A549 (cell line): ENCODE data around the gene FRZB. TPM values are rescaled to one million over a fixed set of nuclear protein-coding genes. Genes with fewer than 3 reads are reported as not detected.

Experiments
- ATAC-seq, 2 experiments: fragments of 200-7000 bp in 1 of 2; fragments of >200 bp in 1 of 2; cut with Nextera tagmentation in 1 of 2; cut with Tn5 transposase in 1 of 2; 3 replicates each; pipeline versions ENCODE4 v1.8.0 to v1.9.1; 2018 to 2020; ENCODE audit warnings: mild to moderate bottlenecking in 1 of 2, moderate library complexity in 1 of 2
- CTCF ChIA-PET: fragments of 300-600 bp; sonication (Branson Sonifier 250); formaldehyde crosslinking; extraction: SDS; loops from one replicate; lab custom pipeline; 2021; ENCODE audit warnings: antibody characterized with exemption, inconsistent platforms; lab: Yijun Ruan, JAX
- POLR2A ChIA-PET: fragments of 350-600 bp; formaldehyde crosslinking; extraction: SDS; loops from one replicate; lab custom pipeline; 2021; ENCODE audit warnings: antibody characterized with exemption, inconsistent platforms; lab: Yijun Ruan, JAX
- DNase-seq, 2 experiments: peaks; one replicate each; pipeline versions ENCODE4 v3.0.0 to v3.0.0-alpha.2; 2011 to 2016; ENCODE audit warnings: low read depth in 1 of 2, low spot score in 1 of 2
- FAIRE-seq: peaks from 2 replicates; lab custom pipeline; 2011; peaks lifted over from hg19 to GRCh38; lab: Jason Lieb, UNC
- H3K27ac ChIP-seq, 2 experiments: fragments of >200 bp; sonication (Bioruptor Twin); formaldehyde crosslinking; 3 replicates each; pipeline ENCODE4 v1.5.1; 2016 to 2017
- H3K4me1 ChIP-seq: fragments of >200 bp; sonication (Bioruptor Twin); formaldehyde crosslinking; 3 replicates; pipeline ENCODE4 v1.6.1; 2016
- H3K4me2 ChIP-seq: fragments of >200 bp; sonication (Bioruptor Twin); formaldehyde crosslinking; 3 replicates; pipeline ENCODE4 v1.6.1; 2016
- H3K4me3 ChIP-seq: fragments of >200 bp; sonication (Bioruptor Twin); formaldehyde crosslinking; 3 replicates; pipeline ENCODE4 v1.5.1; 2016
- H3K9me3 ChIP-seq: fragments of >200 bp; sonication (Bioruptor Twin); formaldehyde crosslinking; 3 replicates; pipeline ENCODE4 v1.6.1; 2016
- CBX2 ChIP-seq: fragments of 200-600 bp; sonication (generic); IDR thresholded peaks from 2 replicates; pipeline ENCODE4 v1.6.1; 2016; ENCODE audit warnings: low read depth, mild to moderate bottlenecking, borderline replicate concordance
- CEBPB ChIP-seq, 2 experiments: fragments of >200 bp in 1 of 2; sonication (Bioruptor Twin) in 1 of 2; formaldehyde crosslinking in 1 of 2; IDR thresholded peaks; 2 replicates each; pipeline ENCODE4 v1.6.1; 2012 to 2016
- EHF ChIP-seq: fragments of 250-450 bp; sonication (Bioruptor Pico); IDR thresholded peaks from 2 replicates; pipeline ENCODE4 v1.5.0; 2020; ENCODE audit warnings: mild to moderate bottlenecking
- EHMT2 ChIP-seq: fragments of 200-600 bp; sonication (generic); IDR thresholded peaks from 2 replicates; pipeline ENCODE4 v1.6.1; 2016; ENCODE audit warnings: antibody characterized with exemption, low read depth, mild to moderate bottlenecking, moderate library complexity
- EP300 ChIP-seq, 2 experiments: fragments of >200 bp; sonication (Bioruptor Twin); formaldehyde crosslinking; IDR thresholded peaks; 2 replicates in 1 of 2; 3 replicates in 1 of 2; pipeline ENCODE4 v1.6.1; 2016 to 2017
- GATA3 ChIP-seq: IDR thresholded peaks from 2 replicates; pipeline ENCODE4 v1.6.1; 2012; ENCODE audit warnings: borderline replicate concordance
- HOXA7 ChIP-seq: fragments of 250-450 bp; sonication (Bioruptor Pico); IDR thresholded peaks from 2 replicates; pipeline ENCODE4 v1.5.0; 2020; ENCODE audit warnings: mild to moderate bottlenecking, moderate library complexity
- HOXB13 ChIP-seq: fragments of 250-450 bp; sonication (Bioruptor Pico); IDR thresholded peaks from 2 replicates; pipeline ENCODE4 v1.5.0; 2020; ENCODE audit warnings: low read depth, mild to moderate bottlenecking, moderate library complexity
- HOXB5 ChIP-seq: fragments of 250-450 bp; sonication (Bioruptor Pico); IDR thresholded peaks from 2 replicates; pipeline ENCODE4 v1.5.0; 2020; ENCODE audit warnings: mild to moderate bottlenecking, moderate library complexity
- JUN ChIP-seq, 2 experiments: fragments of >200 bp; sonication (Bioruptor Twin); formaldehyde crosslinking; IDR thresholded peaks; 2 replicates in 1 of 2; 3 replicates in 1 of 2; pipeline ENCODE4 v1.6.1; 2016 to 2017
- KDM1A ChIP-seq: fragments of 200-600 bp; sonication (generic); IDR thresholded peaks from 2 replicates; pipeline ENCODE4 v1.6.1; 2016; ENCODE audit warnings: low read depth, mild to moderate bottlenecking
- MAFK ChIP-seq: fragments of 450-650 bp; IDR thresholded peaks from 2 replicates; pipeline ENCODE4 v1.6.1; 2014; ENCODE audit not compliant: partially characterized antibody
- MAZ ChIP-seq: fragments of 150-350 bp; IDR thresholded peaks from 2 replicates; pipeline ENCODE4 v1.6.1; 2014; ENCODE audit warnings: antibody characterized with exemption, low read depth, low read length, borderline replicate concordance
- NFE2L2 ChIP-seq: fragments of 150-350 bp; conservative IDR thresholded peaks from 2 replicates; pipeline ENCODE4 v1.6.1; 2014; ENCODE audit warnings: low read length
- PHF8 ChIP-seq: fragments of 200-600 bp; sonication (generic); IDR thresholded peaks from 2 replicates; pipeline ENCODE4 v1.6.1; 2016; ENCODE audit warnings: low read depth, mild to moderate bottlenecking, antibody characterized with exemption, moderate library complexity, borderline replicate concordance
- POLR2A ChIP-seq: IDR thresholded peaks from 2 replicates; pipeline ENCODE4 v1.6.1; 2012; ENCODE audit warnings: mild to moderate bottlenecking, low read length
- POLR2AphosphoS2 ChIP-seq: conservative IDR thresholded peaks from 2 replicates; pipeline ENCODE4 v1.6.1; 2012; ENCODE audit warnings: low read length, improper control_type of control experiment, inconsistent platforms
- RCOR1 ChIP-seq: fragments of 150-350 bp; IDR thresholded peaks from 2 replicates; pipeline ENCODE4 v1.6.1; 2014; ENCODE audit warnings: antibody characterized with exemption, low read length, low read depth
- RFX5 ChIP-seq: fragments of 450-650 bp; IDR thresholded peaks from 2 replicates; pipeline ENCODE4 v1.7.1; 2014; ENCODE audit warnings: antibody characterized with exemption, mild to moderate bottlenecking, moderate library complexity
- SMC3 ChIP-seq: fragments of >200 bp; sonication (Bioruptor Twin); formaldehyde crosslinking; IDR thresholded peaks from 3 replicates; pipeline ENCODE4 v1.6.1; 2018; ENCODE audit warnings: inconsistent platforms
- SREBF2 ChIP-seq: fragments of 450-650 bp; IDR thresholded peaks from 2 replicates; pipeline ENCODE4 v1.6.1; 2014; ENCODE audit warnings: mild to moderate bottlenecking, moderate library complexity
- TFCP2L1 ChIP-seq: fragments of 250-450 bp; sonication (Bioruptor Pico); IDR thresholded peaks from 2 replicates; pipeline ENCODE4 v1.5.0; 2021; ENCODE audit warnings: mild to moderate bottlenecking
- ZC3H11A ChIP-seq: fragments of 450-650 bp; IDR thresholded peaks from 2 replicates; pipeline ENCODE4 v1.6.1; 2014; ENCODE audit warnings: antibody characterized with exemption, mild to moderate bottlenecking
- ZFP36 ChIP-seq: fragments of 450-650 bp; IDR thresholded peaks from 2 replicates; pipeline ENCODE4 v1.6.1; 2014; ENCODE audit warnings: borderline replicate concordance; ENCODE audit not compliant: partially characterized antibody
- ZSCAN20 ChIP-seq: fragments of 250-450 bp; sonication (Bioruptor Pico); IDR thresholded peaks from 2 replicates; pipeline ENCODE4 v1.8.0; 2022; ENCODE audit warnings: mild to moderate bottlenecking, moderate library complexity
- WGBS: methylation state at CpG from one replicate; pipeline ENCODE4 v1.1.6; 2017; ENCODE audit errors: missing lambda C conversion rate; 5-methylcytosine and 5-hydroxymethylcytosine counted together
- polyA plus RNA-seq, 4 experiments: library from polyadenylated mRNA; depleted of rRNA in 3 of 4; stranded (reverse); fragments of >200 nt; fragmentation: RNase III in 1 of 4; extraction: RNeasy Plus Mini Kit Qiagen cat#74134 plus additional on column Dnase treatment in 1 of 4; gene quantifications; 2 replicates in 3 of 4; 3 replicates in 1 of 4; pipeline ENCODE4 v1.2.3, GENCODE V29; 2011 to 2017
- TF ChIP-seq, protein P1 (sequence below): fragments of >200 bp; sonication (Bioruptor Twin); formaldehyde crosslinking; IDR thresholded peaks from 2 replicates; pipeline ENCODE4 v1.6.1; 2016
- TF ChIP-seq, protein P2 (sequence below): fragments of 250-450 bp; sonication (Bioruptor Pico); IDR thresholded peaks from 2 replicates; pipeline ENCODE4 v1.5.0; 2020; ENCODE audit warnings: low read depth, mild to moderate bottlenecking, moderate library complexity
- TF ChIP-seq, protein P3 (sequence below): IDR thresholded peaks from 2 replicates; pipeline ENCODE4 v1.6.1; 2012; ENCODE audit warnings: low read depth, borderline replicate concordance
- TF ChIP-seq, protein P4 (sequence below): IDR thresholded peaks from 2 replicates; pipeline ENCODE4 v1.6.1; 2012

The FRZB gene
- polyA plus RNA-seq, 2 of the 4 experiments (the other 2 are of a cell fraction): 0.03 to 0.06 TPM

DNA sequence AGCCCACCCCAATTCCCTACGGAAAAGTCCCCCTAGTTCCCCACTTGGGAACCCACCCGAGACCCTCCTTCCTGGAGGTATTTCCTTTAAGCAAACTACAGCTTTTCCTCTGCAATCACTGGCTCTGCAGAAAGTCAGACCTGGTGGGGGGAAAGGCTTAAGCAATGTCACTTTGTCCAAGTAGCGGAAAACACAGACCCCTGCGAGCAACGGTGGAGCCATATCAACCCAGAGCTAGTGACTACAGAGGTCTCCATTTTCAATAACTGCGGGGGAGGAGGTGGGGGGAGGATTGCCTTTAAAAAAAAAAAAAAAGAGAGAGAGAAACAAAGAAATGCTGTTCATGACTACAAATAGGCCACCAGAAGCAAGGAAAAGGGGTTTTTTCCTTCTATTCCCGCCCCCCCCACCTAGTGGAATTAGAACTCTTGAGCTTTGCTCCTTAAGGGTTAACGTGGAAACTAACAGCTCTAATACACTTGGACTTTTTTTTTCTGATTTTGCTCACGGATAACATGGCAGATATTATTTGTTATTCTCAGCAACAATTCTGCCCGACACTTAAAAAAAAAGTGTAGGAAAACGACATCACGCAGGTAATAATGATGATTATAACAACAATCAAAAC is 1.1 kb upstream of the FRZB start:
- no peak for FAIRE-seq
- DNase-seq: no peak
- Histone ChIP-seq H3K4me2 (peak overlapping the region; percentile 81), H3K27ac (peak overlapping the region in 1 of 2 experiments; percentile 71; a peak in 3 of 6 replicates), H3K4me3 (peak overlapping the region; percentile 32; the same call in 2 of the 3 replicates), H3K4me1 (0 out of 3 replicates have a peak, but pooled peaks cover 4% of the 10 kb centered on the region), H3K9me3 (no peaks in the 10 kb centered on the region)
- CTCF ChIA-PET: interaction anchor here (0.7 to 1.0 kb wide), 4 partner anchors 12 to 202 kb away, joined by 3 to 4 read pairs (median 3); no protein-coding TSS in a partner anchor
- 65% methylated on average over 12 of the region's 12 CpGs for WGBS
- POLR2A ChIA-PET: interaction anchor here (0.7 kb wide), 1 partner anchor 27 kb away, joined by 3 read pairs; no protein-coding TSS in a partner anchor
- TF ChIP-seq KDM1A (no peak), EP300 (IDR thresholded peaks at IDR 0.05) (no peak), PHF8 (no peak), SREBF2 (no peak), HOXA7 (CRISPR knock-in tag) (no peak), POLR2AphosphoS2 (no peak), HOXB13 (CRISPR knock-in tag) (no peak), POLR2A (no peak)
- no peak for ATAC-seq

DNA sequence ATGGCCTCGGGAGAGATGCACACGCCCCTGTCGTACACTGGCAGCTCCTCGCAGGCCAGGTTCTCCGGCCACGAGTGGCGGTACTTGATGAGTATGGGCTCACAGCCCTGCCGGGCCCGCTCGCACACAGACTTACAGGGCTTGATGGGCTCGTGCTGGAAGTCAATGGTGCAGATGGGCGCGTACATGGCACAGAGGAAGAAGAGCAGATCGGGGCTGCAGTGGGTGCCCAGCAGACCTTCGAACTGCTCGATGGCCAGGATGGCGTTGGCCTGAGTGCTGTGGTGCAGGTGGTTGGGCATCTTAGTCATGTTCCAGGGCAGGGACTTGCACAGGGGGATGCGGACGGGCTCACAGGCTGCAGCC is 359 bp downstream of the FRZB start:
- TF ChIP-seq TFCP2L1 (no peak), EHMT2 (no peak), RCOR1 (no peak), KDM1A (no peak), EHF (CRISPR knock-in tag) (no peak), SMC3 (no peak), EP300 (IDR thresholded peaks at IDR 0.05) (no peak), RFX5 (no peak), GATA3 (no peak), ZSCAN20 (no peak), ZFP36 (no peak), HOXB5 (CRISPR knock-in tag) (no peak), ZC3H11A (no peak), CEBPB (IDR thresholded peaks at IDR 0.05) (no peak), CBX2 (no peak)
- TF ChIP-seq, protein P1, sequence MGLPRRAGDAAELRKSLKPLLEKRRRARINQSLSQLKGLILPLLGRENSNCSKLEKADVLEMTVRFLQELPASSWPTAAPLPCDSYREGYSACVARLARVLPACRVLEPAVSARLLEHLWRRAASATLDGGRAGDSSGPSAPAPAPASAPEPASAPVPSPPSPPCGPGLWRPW: no peak
- TF ChIP-seq, protein P2, sequence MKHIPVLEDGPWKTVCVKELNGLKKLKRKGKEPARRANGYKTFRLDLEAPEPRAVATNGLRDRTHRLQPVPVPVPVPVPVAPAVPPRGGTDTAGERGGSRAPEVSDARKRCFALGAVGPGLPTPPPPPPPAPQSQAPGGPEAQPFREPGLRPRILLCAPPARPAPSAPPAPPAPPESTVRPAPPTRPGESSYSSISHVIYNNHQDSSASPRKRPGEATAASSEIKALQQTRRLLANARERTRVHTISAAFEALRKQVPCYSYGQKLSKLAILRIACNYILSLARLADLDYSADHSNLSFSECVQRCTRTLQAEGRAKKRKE (CRISPR knock-in tag): no peak
- ATAC-seq: peak; percentile 22 to 25; a peak in 4 of 6 replicates
- DNase-seq: no peak
- CTCF ChIA-PET: no interaction called here
- H3K4me2 ChIP-seq: no peak overlapping the region
- no peaks in the 10 kb centered on the region for H3K9me3 ChIP-seq
- no peak for FAIRE-seq
- H3K4me3 ChIP-seq: no peak overlapping the region
- H3K4me1 ChIP-seq: 0 out of 3 replicates have a peak, but pooled peaks cover 4% of the 10 kb centered on the region
- no peak overlapping the region for H3K27ac ChIP-seq
- POLR2A ChIA-PET: no interaction called here
- WGBS: 90% methylated on average over 18 of the region's 19 CpGs

DNA sequence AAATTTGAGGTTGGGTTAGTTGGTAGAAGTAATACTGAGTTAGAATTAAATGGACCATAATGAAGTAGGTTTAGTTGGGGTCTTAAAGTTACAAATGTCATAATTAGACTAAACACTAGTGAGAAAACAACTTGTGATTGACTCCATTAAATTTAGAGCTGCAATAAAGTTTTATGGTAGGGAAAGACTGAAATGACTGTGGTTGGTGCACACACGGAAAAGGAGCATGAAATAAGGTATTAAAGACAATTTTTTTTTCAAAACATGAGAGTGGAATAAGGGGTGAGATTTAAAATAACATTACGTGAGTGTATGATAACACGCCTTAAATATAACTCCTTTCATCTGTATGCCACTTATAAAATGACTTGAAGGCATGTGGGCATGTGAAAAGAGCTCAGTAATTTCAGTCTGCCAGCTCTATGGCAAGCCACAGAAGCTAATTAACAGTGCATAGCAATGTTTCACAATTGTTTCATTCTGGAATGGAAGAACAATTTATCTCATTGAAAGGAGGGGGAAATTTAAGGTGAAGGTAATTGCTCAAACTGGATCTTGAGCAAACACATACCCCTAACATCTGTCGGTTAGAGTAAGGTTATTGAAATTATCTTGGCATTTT is 1.4 kb downstream of the FRZB start:
- H3K4me1 ChIP-seq: 0 out of 3 replicates have a peak, but pooled peaks cover 4% of the 10 kb centered on the region
- TF ChIP-seq HOXB5 (CRISPR knock-in tag) (no peak), HOXB13 (CRISPR knock-in tag) (no peak), SREBF2 (no peak), RFX5 (no peak), CEBPB (IDR thresholded peaks at IDR 0.05) (no peak), ZFP36 (no peak), NFE2L2 (no peak), EHF (CRISPR knock-in tag) (no peak), JUN (IDR thresholded peaks at IDR 0.05) (no peak), MAZ (no peak), RCOR1 (no peak), POLR2AphosphoS2 (no peak), MAFK (no peak), EP300 (IDR thresholded peaks at IDR 0.05) (no peak)
- TF ChIP-seq, protein P3, sequence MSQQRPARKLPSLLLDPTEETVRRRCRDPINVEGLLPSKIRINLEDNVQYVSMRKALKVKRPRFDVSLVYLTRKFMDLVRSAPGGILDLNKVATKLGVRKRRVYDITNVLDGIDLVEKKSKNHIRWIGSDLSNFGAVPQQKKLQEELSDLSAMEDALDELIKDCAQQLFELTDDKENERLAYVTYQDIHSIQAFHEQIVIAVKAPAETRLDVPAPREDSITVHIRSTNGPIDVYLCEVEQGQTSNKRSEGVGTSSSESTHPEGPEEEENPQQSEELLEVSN: no peak
- TF ChIP-seq, protein P4, sequence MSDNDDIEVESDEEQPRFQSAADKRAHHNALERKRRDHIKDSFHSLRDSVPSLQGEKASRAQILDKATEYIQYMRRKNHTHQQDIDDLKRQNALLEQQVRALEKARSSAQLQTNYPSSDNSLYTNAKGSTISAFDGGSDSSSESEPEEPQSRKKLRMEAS: no peak
- ATAC-seq (no peak), FAIRE-seq (no peak), DNase-seq (no peak)
- WGBS: 60% methylated on average over 4 of the region's 4 CpGs
- no peak overlapping the region for H3K4me3 ChIP-seq
- ChIA-PET POLR2A (no interaction called here), CTCF (no interaction called here)
- H3K4me2 ChIP-seq: no peak overlapping the region
- no peak overlapping the region for H3K27ac ChIP-seq
- H3K9me3 ChIP-seq: no peaks in the 10 kb centered on the region
